GM21717 (cell line): ENCODE data around the gene DCUN1D1.

Experiments
- ATAC-seq: cut with Tn5 transposase; IDR thresholded peaks from one replicate; pipeline ENCODE4 v1.9.1; 2021; ENCODE audit warnings: mild to moderate bottlenecking, moderate library complexity; ENCODE audit not compliant: unreplicated experiment

Gene DCUN1D1

GRCh38 chr3:182973047-182973446 lies 7.3 kb downstream of the DCUN1D1 start:
- ATAC-seq: no peak

GRCh38 chr3:182972387-182972786 lies 8.0 kb downstream of the DCUN1D1 start:
- no peak for ATAC-seq

- no peak for ATAC-seq
Observed at GRCh38 chr3:182971637-182972036, 8.7 kb downstream of the DCUN1D1 start.

- no peak for ATAC-seq
Observed at GRCh38 chr3:182970811-182971418, 9.4 kb downstream of the DCUN1D1 start.

GRCh38 chr3:182969853-182970252 lies 10.5 kb downstream of the DCUN1D1 start:
- ATAC-seq: no peak

- ATAC-seq: no peak
Observed at GRCh38 chr3:182969277-182969676, 11.1 kb downstream of the DCUN1D1 start.

GRCh38 chr3:182967218-182968204 lies 12.8 kb downstream of the DCUN1D1 start:
- ATAC-seq: peak; percentile 51

- ATAC-seq: no peak
Observed at GRCh38 chr3:182965861-182966366, 14.4 kb downstream of the DCUN1D1 start.

GRCh38 chr3:182964179-182964578 lies 16.2 kb downstream of the DCUN1D1 start:
- ATAC-seq: no peak

- no peak for ATAC-seq
Observed at GRCh38 chr3:182962166-182962565, 18.2 kb downstream of the DCUN1D1 start.

GRCh38 chr3:182959474-182960350 lies 20.6 kb downstream of the DCUN1D1 start:
- no peak for ATAC-seq

GRCh38 chr3:182957676-182958266 lies 22.6 kb downstream of the DCUN1D1 start:
- ATAC-seq: no peak

GRCh38 chr3:182957226-182957625 lies 23.1 kb downstream of the DCUN1D1 start:
- ATAC-seq: no peak

GRCh38 chr3:182954553-182955235 lies 25.6 kb downstream of the DCUN1D1 start:
- ATAC-seq: no peak

GRCh38 chr3:182949688-182950087 lies 30.6 kb downstream of the DCUN1D1 start:
- no peak for ATAC-seq

GRCh38 chr3:182948305-182948704 lies 32.0 kb downstream of the DCUN1D1 start:
- ATAC-seq: no peak

GRCh38 chr3:182947888-182948287 lies 32.5 kb downstream of the DCUN1D1 start:
- ATAC-seq: no peak

GRCh38 chr3:182941719-182942118 lies 38.6 kb downstream of the DCUN1D1 start:
- ATAC-seq: no peak

GRCh38 chr3:182940266-182940808 lies 40.0 kb downstream of the DCUN1D1 start:
- no peak for ATAC-seq
